Panc1 (cell line): Measurements from ENCODE around the gene PLK5.

Experiments
- CTCF ChIP-seq: fragments of 450-650 bp; IDR thresholded peaks from 2 replicates; pipeline ENCODE4 v1.5.1; 2017; ENCODE audit warnings: mild to moderate bottlenecking
- POLR2AphosphoS5 ChIP-seq: IDR thresholded peaks from 2 replicates; pipeline ENCODE4 v1.6.1; 2012; ENCODE audit warnings: mild to moderate bottlenecking, low read depth, low read length, moderate library complexity
- SIN3A ChIP-seq: IDR thresholded peaks from 2 replicates; pipeline ENCODE4 v1.6.1; 2012; ENCODE audit warnings: low read depth, mild to moderate bottlenecking, low read length, moderate library complexity, borderline replicate concordance; ENCODE audit not compliant: insufficient read depth
- TF ChIP-seq, protein P1 (sequence below), 2 experiments: IDR thresholded peaks; 2 replicates each; pipeline ENCODE4 v1.6.1; 2011 to 2012; ENCODE audit warnings: low read depth in 2 of 2, control low read depth in 1 of 2, low read length in 1 of 2, mild to moderate bottlenecking in 1 of 2, moderate library complexity in 1 of 2; ENCODE audit not compliant: insufficient read depth in 1 of 2

- TF ChIP-seq CTCF (no peak), POLR2AphosphoS5 (no peak), SIN3A (no peak)
- TF ChIP-seq, protein P1, sequence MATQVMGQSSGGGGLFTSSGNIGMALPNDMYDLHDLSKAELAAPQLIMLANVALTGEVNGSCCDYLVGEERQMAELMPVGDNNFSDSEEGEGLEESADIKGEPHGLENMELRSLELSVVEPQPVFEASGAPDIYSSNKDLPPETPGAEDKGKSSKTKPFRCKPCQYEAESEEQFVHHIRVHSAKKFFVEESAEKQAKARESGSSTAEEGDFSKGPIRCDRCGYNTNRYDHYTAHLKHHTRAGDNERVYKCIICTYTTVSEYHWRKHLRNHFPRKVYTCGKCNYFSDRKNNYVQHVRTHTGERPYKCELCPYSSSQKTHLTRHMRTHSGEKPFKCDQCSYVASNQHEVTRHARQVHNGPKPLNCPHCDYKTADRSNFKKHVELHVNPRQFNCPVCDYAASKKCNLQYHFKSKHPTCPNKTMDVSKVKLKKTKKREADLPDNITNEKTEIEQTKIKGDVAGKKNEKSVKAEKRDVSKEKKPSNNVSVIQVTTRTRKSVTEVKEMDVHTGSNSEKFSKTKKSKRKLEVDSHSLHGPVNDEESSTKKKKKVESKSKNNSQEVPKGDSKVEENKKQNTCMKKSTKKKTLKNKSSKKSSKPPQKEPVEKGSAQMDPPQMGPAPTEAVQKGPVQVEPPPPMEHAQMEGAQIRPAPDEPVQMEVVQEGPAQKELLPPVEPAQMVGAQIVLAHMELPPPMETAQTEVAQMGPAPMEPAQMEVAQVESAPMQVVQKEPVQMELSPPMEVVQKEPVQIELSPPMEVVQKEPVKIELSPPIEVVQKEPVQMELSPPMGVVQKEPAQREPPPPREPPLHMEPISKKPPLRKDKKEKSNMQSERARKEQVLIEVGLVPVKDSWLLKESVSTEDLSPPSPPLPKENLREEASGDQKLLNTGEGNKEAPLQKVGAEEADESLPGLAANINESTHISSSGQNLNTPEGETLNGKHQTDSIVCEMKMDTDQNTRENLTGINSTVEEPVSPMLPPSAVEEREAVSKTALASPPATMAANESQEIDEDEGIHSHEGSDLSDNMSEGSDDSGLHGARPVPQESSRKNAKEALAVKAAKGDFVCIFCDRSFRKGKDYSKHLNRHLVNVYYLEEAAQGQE (IDR thresholded peaks at IDR 0.05; ENCODE audit: insufficient read depth in 1 of 2, low read depth in 2 of 2, low read length in 1 of 2) = no peak
Measured at GRCh38 chr19:1527650-1528309, 3.9 kb downstream of the PLK5 start.
